Astrocyte of the hippocampus (primary cell): ENCODE measurements around the gene AUTS2.

Experiments used
- DNase-seq: peaks from one replicate; pipeline ENCODE4 v3.0.0; 2011; ENCODE audit warnings: low read depth, low spot score

Gene AUTS2

DNA sequence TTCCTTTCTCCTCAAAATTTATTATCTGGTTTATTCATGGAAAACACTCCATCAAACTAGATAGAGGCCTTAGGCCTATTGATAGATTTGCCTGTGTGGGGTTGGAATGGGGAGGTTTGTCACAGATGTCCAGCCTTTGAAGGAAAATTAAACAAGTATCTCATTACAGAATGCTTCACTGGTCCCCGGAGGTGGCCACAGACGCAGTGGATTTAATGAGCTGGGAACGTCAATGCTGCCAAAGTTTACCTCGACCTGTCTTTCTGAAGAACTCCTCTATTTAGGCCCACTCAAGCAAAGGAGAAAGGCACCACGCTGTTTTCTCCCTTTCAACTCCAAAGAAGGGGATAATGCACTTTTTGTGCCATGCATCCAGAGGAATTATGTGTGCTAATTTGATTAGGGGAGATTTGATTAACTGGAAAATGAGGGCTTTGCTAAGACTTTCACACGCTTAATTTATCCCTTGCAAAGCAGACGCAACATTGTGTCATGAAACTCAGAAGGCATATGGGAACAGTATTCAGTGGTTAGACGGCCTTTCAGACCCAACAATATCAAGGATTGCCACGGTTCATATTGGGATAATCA, 974.9 kb downstream of the AUTS2 start:
- DNase-seq = peak; percentile 83

DNA sequence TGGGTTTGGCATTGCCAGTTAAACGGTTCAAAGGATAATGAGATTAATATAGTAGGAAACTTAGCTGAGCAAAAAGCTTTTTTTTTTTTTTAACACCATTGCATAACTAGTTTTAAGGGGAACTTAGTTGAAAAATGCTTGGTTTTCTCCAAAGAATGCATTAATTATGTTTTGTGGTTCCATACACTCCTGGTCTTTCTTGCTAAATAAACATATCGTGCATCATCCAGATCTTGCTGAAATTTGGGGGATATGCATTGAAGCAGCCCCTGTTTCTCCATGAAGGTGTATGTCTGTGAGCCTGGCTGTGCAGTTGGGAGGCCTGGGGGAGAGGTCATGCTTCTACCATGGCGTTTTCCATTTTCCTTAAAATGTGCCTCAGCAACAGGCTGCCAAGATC, 975.4 kb downstream of the AUTS2 start:
- DNase-seq = no peak

DNA sequence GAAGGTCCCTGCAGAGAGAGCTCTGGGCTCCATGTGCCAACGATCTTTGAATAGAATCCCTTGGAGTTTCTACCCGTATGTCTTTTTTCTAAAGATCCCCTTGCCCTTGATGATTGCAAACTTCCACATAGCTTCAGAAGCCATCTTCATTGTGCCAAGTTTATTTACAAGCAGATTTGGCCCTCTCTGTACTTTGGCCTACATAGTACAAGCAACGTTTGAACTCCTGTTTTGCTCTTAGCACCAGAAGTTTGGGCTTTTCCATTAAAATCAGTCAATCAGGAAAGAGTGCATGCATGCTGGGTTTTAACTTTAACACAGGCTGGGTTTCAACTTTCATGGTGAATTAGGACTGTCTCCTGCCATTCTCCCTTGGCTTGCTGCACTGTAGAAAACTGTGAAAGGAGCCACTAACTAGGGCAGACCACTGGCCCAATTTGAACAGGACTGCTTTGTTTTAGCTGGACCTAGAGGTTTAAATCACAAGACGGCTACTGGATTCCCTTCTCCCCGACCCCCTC, 976.1 kb downstream of the AUTS2 start:
- no peak for DNase-seq

- peak; percentile 73 for DNase-seq
These were observed 976.9 kb downstream of the AUTS2 start for GRCh38 chr7:70574970-70575799.

- no peak for DNase-seq
These were observed 978.8 kb downstream of the AUTS2 start for GRCh38 chr7:70577078-70577477.

DNA sequence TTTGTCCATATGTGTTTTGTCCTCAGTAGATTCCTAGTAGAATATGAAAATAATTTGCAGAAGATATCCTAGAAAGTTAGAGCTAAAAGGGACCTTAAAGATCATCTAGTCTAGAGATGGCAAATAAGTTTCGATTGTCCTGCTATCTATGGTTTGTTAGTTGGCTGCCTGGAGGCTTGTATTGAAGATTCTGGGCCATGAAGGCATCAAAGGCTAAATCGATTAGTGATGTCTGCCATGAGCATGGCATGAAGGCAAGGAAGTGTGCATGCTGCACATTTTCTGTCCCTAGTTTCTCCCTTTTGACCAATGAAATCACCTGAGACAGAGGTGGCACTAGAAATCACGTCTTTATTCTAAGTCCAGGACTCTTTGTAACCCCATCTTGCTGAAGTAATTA, 979.9 kb downstream of the AUTS2 start:
- no peak for DNase-seq

GRCh38 chr7:70579397-70580097, 981.3 kb downstream of the AUTS2 start:
- no peak for DNase-seq

GRCh38 chr7:70580161-70580560, 981.9 kb downstream of the AUTS2 start:
- no peak for DNase-seq

- peak; percentile 29 for DNase-seq
These were observed 984.9 kb downstream of the AUTS2 start for GRCh38 chr7:70582927-70583895.

- DNase-seq = peak; percentile 33
These were observed 985.9 kb downstream of the AUTS2 start for GRCh38 chr7:70583965-70584883.

- DNase-seq = no peak
These were observed 986.8 kb downstream of the AUTS2 start for GRCh38 chr7:70585071-70585470.

- DNase-seq = peak; percentile 65
These were observed 988.5 kb downstream of the AUTS2 start for GRCh38 chr7:70586822-70587221.

GRCh38 chr7:70587739-70588138, 989.5 kb downstream of the AUTS2 start:
- no peak for DNase-seq

DNA sequence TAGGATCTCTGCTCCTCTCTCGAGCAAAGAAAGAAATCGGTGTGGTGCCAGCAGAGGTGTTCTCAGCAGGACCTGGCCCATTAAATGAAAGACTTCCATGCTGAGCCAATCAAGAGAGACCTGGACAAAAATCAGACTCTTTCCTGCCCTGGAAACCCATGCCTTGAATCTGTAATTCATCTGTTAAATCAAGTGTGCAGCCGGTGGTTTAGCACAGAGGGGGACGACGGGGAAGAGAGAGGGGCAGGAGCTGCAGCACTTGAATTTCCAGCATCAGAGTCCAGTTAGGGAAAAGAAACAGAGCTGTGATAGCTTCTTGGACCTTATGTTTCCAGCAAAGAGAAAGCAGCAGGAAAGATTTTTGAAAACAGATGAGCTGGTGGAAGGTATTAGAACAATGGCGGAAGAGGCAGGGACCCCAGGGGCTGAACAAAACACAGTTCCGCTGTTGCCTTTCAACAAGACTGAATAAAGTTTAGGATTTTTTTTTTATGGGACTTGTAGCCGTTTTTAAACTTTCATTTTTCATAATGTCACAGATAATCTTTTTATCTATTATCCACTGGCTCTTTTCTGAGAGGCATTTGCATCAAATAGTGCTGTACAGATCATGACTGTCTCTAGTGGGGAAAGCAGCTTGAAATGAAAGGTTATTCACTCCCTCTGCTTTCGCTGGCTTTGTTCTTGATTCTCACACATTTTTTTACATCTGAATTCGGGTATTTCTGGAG, 990.1 kb downstream of the AUTS2 start:
- peak; percentile 51 for DNase-seq

DNA sequence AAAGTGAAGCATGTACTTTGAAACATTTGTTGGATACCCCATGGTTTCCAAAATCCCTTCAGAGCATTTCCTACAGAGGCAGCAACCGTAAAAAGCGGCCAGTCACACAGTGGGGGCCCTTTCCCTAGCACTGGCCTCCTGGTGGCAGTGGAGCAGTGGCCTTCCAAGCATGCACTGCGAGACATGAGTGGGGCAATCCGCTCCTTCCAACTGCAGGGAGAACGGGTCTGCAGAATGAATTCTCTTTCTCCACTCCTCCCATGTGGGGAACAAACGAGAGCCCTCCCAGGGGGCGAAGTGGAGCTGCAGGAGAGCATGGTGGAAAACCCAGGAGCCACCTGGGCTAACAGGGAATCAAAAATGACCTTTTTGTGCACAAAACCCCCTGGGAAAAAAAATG, 990.7 kb downstream of the AUTS2 start:
- no peak for DNase-seq

GRCh38 chr7:70589590-70589989, 991.3 kb downstream of the AUTS2 start:
- DNase-seq = no peak

GRCh38 chr7:70590126-70590854, 992.0 kb downstream of the AUTS2 start:
- no peak for DNase-seq

DNA sequence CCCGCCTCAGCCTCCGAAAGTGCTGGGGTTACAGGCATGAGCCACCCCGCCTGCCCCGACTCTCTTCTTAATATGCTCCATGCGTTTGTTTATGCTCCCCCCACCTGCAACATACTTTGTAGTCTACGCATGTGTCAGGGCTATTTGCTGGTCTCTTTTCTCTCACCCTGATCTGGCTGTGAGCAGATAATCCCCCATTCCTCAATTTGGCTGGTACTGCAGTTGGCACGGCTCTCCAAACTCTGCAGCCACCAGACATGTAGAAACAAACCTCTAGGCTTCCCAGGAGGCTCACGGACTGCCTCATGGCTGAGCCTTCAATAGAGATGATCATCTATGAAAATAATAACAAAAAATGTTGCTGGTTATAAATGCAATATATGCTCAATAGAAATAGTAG, 993.4 kb downstream of the AUTS2 start:
- no peak for DNase-seq

GRCh38 chr7:70592171-70592570, 993.9 kb downstream of the AUTS2 start:
- DNase-seq = no peak
